Tibial nerve (tissue), 4 donors: ENCODE measurements around the gene NUP88. TPM values are rescaled to one million over a fixed set of nuclear protein-coding genes. Genes with fewer than 3 reads are reported as not detected.
A peak's percentile ranks its signal among the peaks of the same experiment; 100 is the strongest.

Experiments
- DNase-seq, 2 donors: peaks; one replicate each; pipeline ENCODE4 v3.0.0-alpha.2; 2019; ENCODE audit warnings: low spot score in 2 of 2
- H3K27ac ChIP-seq, 4 donors: fragments of 200-600 bp; sonication (generic) in 3 of 4; one replicate each; pipeline ENCODE4 v1.5.1; 2017 to 2019; ENCODE audit warnings: mild to moderate bottlenecking in 1 of 4
- H3K27me3 ChIP-seq, 2 donors: fragments of 200-600 bp; sonication (generic) in 1 of 2; one replicate each; pipeline versions ENCODE4 v1.5.1 to v1.6.0; 2017 to 2019
- H3K36me3 ChIP-seq, 3 donors: fragments of 200-600 bp; sonication (generic); one replicate each; pipeline ENCODE4 v1.5.1; 2018 to 2019
- H3K4me1 ChIP-seq, 4 donors: fragments of 200-600 bp; sonication (generic) in 3 of 4; one replicate each; pipeline ENCODE4 v1.5.1; 2017 to 2019
- H3K4me3 ChIP-seq, 4 donors: fragments of 200-600 bp; sonication (generic) in 3 of 4; one replicate each; pipeline ENCODE4 v1.5.1; 2017 to 2019; ENCODE audit warnings: mild to moderate bottlenecking in 1 of 4, moderate library complexity in 1 of 4
- H3K9me3 ChIP-seq, 4 donors: fragments of 200-600 bp; sonication (generic) in 3 of 4; one replicate each; pipeline ENCODE4 v1.5.1; 2017 to 2019
- EP300 ChIP-seq, 2 donors: sonication (generic); formaldehyde crosslinking; IDR thresholded peaks; one replicate each; pipeline ENCODE4 v1.6.1; 2017; ENCODE audit warnings: antibody characterized with exemption in 2 of 2, mild to moderate bottlenecking in 1 of 2
- POLR2A ChIP-seq, 2 donors: fragments of 450-650 bp; IDR thresholded peaks; one replicate each; pipeline ENCODE4 v1.6.1; 2017; ENCODE audit warnings: antibody characterized with exemption in 2 of 2, mild to moderate bottlenecking in 2 of 2, moderate library complexity in 2 of 2
- WGBS, 2 donors: methylation state at CpG; one replicate each; pipeline ENCODE4 v1.1.5; 2018; 5-methylcytosine and 5-hydroxymethylcytosine counted together
- total RNA-seq, 4 donors: library from RNA; depleted of rRNA; stranded (reverse); fragments of >200 nt; gene quantifications; one replicate each; pipeline ENCODE4 v1.1.0, GENCODE V29; 2016
- TF ChIP-seq, protein P1 (sequence below), 5 experiments: fragments of 200-600 bp in 3 of 5; fragments of 450-650 bp in 2 of 5; sonication (generic) in 3 of 5; IDR thresholded peaks; one replicate each; pipeline ENCODE4 v1.5.1; 2016 to 2019; ENCODE audit warnings: antibody characterized with exemption in 5 of 5, mild to moderate bottlenecking in 3 of 5, moderate library complexity in 2 of 5

Gene NUP88
- total RNA-seq, 4 donors from 2014 or later = 56.2 to 91.5 (median 75.2) TPM

DNA sequence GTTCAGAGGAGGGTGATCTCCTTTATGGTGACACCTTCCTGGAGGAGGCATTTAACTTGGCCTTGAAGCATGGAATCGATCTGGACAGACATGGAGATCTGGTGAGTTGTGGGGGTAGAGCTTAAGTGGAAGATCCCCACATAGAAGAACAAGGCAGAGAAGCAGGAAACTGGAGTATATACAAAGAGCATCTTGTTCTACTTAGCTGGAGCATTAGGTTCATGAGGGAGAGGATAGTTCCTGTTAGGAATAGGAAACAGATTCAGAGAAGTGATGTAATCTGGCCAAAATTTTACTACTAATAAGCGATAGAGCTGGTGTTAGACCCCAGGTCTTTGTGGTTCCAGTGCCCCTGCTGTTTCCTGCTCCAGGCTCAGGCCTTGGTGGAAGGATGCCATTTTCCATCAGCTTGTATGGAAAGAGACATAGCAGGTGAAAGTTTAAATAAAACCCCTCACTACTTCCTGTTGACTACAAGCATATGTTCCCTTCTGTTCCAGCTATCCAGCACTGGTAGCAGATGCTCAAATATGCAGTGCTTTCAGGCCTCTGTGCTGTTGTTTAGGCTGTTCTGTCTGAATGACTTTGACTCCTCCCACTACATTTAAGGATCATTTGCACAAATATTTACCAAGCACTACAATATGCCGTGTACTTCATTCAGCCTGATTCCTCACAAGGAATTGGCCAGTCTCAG lies 9.9 kb upstream of the NUP88 start:
- WGBS, 2 donors = 52 to 61% methylated on average over 3 of the region's 3 CpGs
- no peaks in the 10 kb centered on the region for H3K4me1 ChIP-seq
- H3K27me3 ChIP-seq = no peaks in the 10 kb centered on the region
- no peak overlapping the region for H3K4me3 ChIP-seq
- H3K9me3 ChIP-seq = no peaks in the 10 kb centered on the region
- TF ChIP-seq EP300 (IDR thresholded peaks at IDR 0.05) (no peak), POLR2A (IDR thresholded peaks at IDR 0.05) (no peak)
- TF ChIP-seq, protein P1, sequence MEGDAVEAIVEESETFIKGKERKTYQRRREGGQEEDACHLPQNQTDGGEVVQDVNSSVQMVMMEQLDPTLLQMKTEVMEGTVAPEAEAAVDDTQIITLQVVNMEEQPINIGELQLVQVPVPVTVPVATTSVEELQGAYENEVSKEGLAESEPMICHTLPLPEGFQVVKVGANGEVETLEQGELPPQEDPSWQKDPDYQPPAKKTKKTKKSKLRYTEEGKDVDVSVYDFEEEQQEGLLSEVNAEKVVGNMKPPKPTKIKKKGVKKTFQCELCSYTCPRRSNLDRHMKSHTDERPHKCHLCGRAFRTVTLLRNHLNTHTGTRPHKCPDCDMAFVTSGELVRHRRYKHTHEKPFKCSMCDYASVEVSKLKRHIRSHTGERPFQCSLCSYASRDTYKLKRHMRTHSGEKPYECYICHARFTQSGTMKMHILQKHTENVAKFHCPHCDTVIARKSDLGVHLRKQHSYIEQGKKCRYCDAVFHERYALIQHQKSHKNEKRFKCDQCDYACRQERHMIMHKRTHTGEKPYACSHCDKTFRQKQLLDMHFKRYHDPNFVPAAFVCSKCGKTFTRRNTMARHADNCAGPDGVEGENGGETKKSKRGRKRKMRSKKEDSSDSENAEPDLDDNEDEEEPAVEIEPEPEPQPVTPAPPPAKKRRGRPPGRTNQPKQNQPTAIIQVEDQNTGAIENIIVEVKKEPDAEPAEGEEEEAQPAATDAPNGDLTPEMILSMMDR (IDR thresholded peaks at IDR 0.05) = no peak
- H3K27ac ChIP-seq = no peak overlapping the region
- peaks cover 2 to 100% (median 15%) of the 10 kb centered on the region in 3 donors for H3K36me3 ChIP-seq
- no peak for DNase-seq

DNA sequence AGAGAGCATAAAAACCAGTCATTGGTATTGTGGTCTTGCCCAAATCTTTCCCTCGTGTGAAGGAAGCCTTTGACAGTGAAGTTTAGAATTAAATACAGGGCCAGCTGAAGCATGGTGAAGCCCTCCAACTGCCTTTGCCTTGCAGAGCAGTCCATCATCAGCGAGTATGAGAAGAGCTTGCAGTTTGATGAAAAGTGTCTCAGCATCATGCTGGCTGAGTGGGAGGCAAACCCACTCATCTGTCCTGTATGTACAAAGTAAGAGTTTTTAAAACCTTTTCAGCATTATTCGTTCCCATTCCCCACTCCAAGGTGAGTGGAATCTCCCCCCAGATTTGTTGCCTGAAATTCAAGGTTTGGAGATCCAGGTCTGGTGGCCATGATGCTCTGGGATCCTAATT lies 6.4 kb upstream of the NUP88 start:
- Histone ChIP-seq H3K27me3 (no peaks in the 10 kb centered on the region), H3K36me3 (peaks cover 0 to 97% (median 2%) of the 10 kb centered on the region in 3 donors), H3K27ac (no peak overlapping the region), H3K4me3 (no peak overlapping the region), H3K9me3 (no peaks in the 10 kb centered on the region), H3K4me1 (peaks cover 0 to 17% (median 8%) of the 10 kb centered on the region in 4 donors)
- no peak for DNase-seq
- WGBS, 2 donors = 73 to 74% methylated on average over 3 of the region's 3 CpGs
- TF ChIP-seq, protein P1 (IDR thresholded peaks at IDR 0.05) = no peak
- TF ChIP-seq POLR2A (IDR thresholded peaks at IDR 0.05) = no peak
- no peak for TF ChIP-seq EP300 (IDR thresholded peaks at IDR 0.05)

DNA sequence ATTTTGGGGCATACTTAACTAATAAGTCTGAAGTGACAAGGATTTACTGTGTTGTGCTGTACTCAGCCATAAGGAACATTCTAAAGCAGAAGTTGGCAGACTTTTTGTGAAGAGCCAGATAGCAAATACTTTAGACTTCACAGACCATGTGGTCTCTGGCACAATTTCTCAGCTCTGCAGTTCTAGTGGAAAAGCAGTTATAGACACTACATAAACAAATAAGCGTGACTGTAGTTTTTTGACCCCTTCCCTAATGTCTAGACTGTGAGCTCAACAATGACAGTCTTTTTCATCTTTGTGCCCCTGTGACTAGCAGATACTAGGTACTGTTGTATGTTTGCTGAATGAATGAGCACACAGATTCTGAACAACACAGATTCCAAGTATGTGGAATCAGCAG lies 5.4 kb upstream of the NUP88 start:
- Histone ChIP-seq H3K4me3 (no peak overlapping the region), H3K4me1 (peaks cover 0 to 21% (median 12%) of the 10 kb centered on the region in 4 donors), H3K9me3 (no peaks in the 10 kb centered on the region), H3K27me3 (no peaks in the 10 kb centered on the region), H3K27ac (no peak overlapping the region), H3K36me3 (peaks cover 0 to 87% (median 2%) of the 10 kb centered on the region in 3 donors)
- 45 to 59% methylated on average over 1 of the region's 1 CpG for WGBS, 2 donors
- DNase-seq = no peak
- TF ChIP-seq EP300 (IDR thresholded peaks at IDR 0.05) = no peak
- no peak for TF ChIP-seq POLR2A (IDR thresholded peaks at IDR 0.05)
- TF ChIP-seq, protein P1 (IDR thresholded peaks at IDR 0.05) = no peak

DNA sequence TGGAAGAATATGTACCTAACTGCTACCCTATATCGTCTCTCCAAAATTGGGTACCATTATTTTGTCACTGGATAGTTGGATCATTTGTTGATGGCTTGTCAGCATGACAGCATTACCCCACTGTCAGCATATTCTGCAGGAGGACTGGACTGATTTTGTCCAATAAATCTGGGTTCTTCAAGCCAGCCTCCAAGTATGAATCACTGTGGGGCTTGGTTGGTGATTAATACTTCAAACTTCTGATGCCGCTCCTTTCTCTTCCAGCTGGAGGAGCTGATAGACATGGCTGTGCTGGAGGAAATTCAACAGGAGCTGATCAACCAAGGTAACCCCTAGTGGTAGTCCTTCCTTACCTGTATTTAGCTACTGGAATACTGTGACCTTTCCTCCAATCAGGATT lies 3.0 kb upstream of the NUP88 start:
- Histone ChIP-seq H3K36me3 (peaks cover 0 to 63% (median 2%) of the 10 kb centered on the region in 3 donors), H3K4me3 (no peak overlapping the region), H3K27me3 (no peaks in the 10 kb centered on the region), H3K4me1 (peaks cover 0 to 33% (median 21%) of the 10 kb centered on the region in 4 donors), H3K27ac (no peak overlapping the region), H3K9me3 (no peaks in the 10 kb centered on the region)
- no peak for TF ChIP-seq EP300 (IDR thresholded peaks at IDR 0.05)
- TF ChIP-seq, protein P1 (IDR thresholded peaks at IDR 0.05) = no peak
- no peak for TF ChIP-seq POLR2A (IDR thresholded peaks at IDR 0.05)
- WGBS, 2 donors = 76 to 82% methylated on average over 2 of the region's 2 CpGs
- no peak for DNase-seq

DNA sequence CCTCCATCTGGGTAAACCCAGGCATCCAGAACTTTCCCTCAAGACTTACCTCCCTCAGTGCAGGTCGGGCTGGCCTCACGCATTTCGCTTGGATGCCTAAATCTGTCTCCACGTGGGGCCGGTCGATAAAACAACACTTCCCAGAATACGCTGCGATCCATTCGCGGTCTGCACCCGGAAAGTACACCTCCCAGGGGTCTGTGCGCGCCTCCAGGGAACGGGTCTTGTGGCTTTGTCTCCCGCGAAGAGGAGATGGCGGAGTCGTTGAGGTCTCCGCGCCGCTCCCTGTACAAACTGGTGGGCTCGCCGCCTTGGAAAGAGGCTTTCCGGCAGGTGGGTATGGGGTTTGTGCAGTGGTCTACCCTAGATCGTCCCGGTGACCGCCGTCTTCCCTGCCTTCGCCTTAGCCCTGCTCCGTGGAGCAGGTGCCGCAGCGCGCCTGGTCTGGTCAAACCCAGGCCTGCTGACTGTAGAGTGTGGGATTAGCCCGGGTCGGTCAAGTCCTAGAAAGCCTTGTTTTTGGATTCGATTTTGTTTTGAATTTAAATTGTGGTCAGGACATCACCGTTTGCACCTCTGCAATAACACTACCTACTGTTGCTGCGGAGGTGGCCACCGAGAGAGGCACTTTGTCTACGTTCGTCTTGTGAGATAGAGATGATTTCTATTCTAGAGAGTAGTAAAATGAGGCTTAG lies 644 bp upstream of the NUP88 start, which contains the start of gene RPAIN:
RPAIN (plus strand) TSS at position 224 of the 695 bp plus-strand sequence; CDS start at position 253, 29 bp downstream.
- Histone ChIP-seq H3K36me3 (peaks cover 0 to 46% (median 0%) of the 10 kb centered on the region in 3 donors), H3K9me3 (no peaks in the 10 kb centered on the region), H3K4me3 (peak within 1 kb of the TSS; percentile 78 to 97 (median 90)), H3K27ac (peak within 1 kb of the TSS; percentile 49 to 96 (median 90)), H3K4me1 (peaks cover 0 to 46% (median 26%) of the 10 kb centered on the region in 4 donors), H3K27me3 (no peaks in the 10 kb centered on the region)
- WGBS, 2 donors = 0 to 1% methylated on average over 17 to 36 of the region's 41 CpGs
- TF ChIP-seq, protein P1 (IDR thresholded peaks at IDR 0.05) = no peak
- TF ChIP-seq EP300 (IDR thresholded peaks at IDR 0.05) (peak in 1 of 2 donors; percentile 85), POLR2A (IDR thresholded peaks at IDR 0.05) (peak; percentile 20 to 49)
- peak; percentile 76 to 86 for DNase-seq
